DMS53 (cell line): ENCODE results near the gene SLC15A1.
"Not testable (repeated sequence)": the region's sequence is repeated elsewhere in the genome, so short reads cannot be mapped to it uniquely, and the experiment has no call there.

Source experiments
- DNase-seq: peaks from one replicate; lab custom pipeline; 2025; lab: John Stamatoyannopoulos, UW

SLC15A1 gene

DNA sequence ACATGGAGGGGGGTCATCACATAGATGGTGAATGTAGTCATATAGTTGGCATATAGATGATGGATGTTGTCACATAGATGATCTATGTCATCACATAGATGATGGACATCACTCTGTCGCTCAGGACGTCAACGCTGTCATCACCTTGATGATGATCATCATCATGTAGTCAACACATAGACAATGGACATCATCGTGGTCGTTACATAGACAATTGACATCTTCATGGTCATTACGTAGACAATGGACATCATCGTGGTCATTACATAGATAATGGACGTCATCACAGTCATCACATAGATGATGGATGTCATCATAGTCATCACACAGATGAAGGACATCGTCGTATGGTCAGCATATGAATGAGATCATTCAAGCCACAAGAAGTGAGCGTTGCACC is 28.6 kb upstream of the SLC15A1 start:
- no peak for DNase-seq

DNA sequence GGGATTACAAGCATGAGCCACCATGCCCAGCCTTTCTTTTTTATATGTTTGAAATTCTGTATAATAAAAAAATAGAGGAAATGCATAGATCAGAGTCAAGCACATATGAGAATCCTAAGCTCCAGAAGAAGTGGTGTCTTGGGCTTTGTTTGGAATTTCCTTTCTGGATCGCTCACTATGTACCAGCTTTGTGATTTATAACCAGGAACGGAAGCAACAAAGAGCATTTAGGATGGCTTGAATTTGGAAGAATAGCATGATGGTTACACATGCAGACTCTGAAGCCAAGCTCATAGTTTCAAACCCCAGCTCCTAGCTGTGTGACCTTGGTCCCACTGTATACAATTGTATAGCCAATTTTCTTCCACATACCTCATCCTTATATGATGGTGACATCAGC is 28.0 kb upstream of the SLC15A1 start:
- DNase-seq: no peak

DNA sequence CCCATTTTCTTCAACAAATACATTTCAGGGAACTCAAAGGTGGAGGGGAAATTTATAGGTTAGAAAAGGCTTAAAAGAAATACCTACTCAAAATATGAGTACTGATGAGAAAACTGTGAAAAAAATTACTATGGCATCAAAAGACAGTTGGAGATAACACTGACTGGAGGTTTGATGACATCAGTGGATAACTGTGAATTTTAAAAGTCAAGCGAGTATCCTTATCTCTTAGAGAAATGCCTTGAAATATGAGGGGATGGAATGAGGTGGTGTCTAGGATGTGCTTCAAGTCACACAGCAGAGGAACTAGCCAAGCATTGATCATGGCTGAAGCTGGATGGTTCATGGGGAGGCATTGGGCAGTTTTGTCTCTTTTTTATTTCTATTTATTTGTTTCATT is 27.2 kb upstream of the SLC15A1 start:
- no peak for DNase-seq

- no peak for DNase-seq
These were observed 26.3 kb upstream of the SLC15A1 start for GRCh38 chr13:98778749-98779148.

GRCh38 chr13:98776644-98777043 is 24.2 kb upstream of the SLC15A1 start:
- DNase-seq: no peak

- DNase-seq: no peak
These were observed 23.5 kb upstream of the SLC15A1 start for GRCh38 chr13:98775844-98776598.

DNA sequence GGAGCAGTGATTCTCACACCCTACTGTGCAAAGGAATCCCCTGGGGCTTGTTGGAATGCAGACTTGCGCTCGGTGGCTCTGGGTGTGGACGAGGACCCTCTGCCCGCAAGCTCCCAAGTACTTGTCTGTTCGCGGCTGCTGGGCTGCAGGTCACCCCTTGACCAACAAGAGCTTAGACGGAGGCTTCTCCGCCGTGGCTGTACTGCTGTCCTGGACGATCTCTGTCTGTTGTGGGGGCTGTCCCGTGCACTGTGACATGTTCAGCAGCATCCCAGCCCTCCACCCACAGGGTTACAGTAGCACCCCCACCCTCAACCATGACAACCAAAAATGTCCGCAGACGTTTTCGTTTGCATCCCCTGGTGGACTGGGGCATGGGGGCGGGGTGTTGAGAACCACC is 22.9 kb upstream of the SLC15A1 start:
- DNase-seq: no peak

DNA sequence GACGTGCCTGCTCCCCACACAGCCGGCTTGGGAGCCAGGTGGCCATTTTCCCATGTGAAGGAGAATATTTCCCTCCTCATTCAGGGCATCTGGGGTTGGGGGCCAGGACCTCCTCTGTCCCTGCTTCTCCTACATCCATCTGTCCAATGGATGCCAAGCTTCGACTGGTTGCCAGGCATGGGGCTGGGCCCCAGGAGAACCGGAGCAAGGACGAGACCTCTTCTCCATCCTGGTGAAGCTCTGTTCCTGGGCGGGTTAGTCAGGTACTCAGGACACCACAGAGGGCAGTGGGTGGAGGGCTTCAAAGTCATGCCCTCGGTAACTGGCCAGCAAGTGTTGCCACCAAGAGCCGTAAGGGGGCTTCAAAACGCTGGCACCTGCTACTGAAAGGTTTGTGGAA is 22.3 kb upstream of the SLC15A1 start:
- DNase-seq: no peak

- DNase-seq: no peak
These were observed 21.4 kb upstream of the SLC15A1 start for GRCh38 chr13:98773921-98774320.

DNA sequence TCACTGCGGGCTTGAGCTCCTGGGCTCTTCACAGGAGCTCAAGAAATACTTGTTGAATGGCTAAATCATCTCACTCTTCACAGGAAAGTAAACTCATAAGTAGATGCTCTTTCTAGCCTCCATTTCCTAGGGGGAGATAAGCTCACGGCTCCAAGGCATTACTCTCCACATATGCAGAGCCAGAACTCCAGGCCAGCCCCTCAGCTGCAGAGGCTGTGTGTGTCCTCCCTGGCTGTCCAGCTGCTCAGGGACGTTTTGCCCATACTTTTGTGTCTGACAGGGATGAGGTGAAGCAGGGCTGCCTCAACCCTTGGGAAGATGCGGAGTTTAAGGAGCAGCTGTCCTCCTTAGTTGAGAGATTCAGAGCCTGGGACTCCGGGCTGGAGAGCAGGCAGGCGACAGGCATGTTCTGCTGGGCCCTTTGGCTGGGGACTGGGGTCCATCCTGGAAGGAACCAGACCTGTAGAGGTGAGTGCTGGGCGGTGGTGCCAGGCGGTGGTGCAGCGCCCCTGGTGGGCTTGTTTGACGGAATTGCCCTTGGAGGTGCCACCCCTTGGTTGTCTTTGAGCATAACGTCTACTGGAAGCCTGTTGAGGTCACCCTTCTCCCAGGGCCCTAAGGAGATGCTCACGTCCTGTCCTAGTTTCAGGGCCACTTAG is 20.5 kb upstream of the SLC15A1 start:
- no peak for DNase-seq

DNA sequence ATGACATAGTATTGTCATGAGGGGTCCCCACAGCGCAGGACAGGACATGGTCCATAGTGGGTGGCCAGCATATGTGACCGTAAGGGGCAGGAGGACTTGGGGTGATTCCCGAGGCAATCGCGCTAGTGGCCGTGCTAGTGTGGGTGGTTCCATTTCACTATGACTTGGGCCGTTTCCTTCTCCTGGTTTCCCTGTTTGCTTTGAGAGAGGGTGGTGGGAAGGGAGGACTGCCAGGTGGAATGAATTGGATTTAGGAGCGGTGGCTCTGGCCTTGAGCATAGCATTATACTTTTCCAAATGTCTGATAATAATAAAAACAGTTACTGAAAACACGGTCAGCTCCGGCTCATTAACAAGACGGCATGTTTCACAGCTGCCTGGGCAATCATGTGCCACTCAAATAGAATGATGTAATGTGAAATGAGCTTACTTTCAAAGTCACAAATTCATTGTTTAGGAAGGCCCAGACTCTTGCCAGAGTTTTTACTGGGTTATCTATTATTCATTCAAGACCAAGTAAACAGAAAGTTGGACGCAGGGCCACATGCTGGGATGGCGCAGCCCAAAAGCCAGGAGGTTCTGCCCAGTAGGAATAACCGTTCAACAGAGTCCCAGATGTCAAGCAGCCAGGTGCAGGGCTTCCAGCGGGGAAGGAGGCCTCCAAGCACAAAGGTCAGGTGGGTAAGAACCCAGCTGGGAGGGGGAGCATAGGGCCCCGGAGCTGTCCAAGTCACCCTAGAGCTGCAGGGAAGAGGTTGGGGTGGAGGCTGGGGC is 19.6 kb upstream of the SLC15A1 start:
- DNase-seq: no peak

DNA sequence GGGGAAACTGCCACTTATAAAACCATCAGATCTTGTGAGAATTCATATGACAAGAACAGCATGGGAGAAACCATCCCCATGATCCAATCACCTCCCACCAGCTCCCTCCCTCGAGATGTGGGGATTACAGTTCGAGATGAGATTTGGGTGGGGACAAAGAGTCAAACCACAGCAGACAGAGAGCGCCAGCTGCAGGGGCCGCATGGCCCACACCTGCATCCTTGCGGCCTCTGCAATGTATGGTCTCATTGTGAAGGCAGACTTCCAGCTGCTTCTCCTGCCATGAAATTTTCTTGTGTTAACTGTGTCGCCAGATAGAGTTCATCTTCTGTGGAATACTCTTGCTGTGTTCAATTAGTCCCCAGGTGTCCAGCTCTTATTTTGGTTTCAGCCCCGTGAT is 17.3 kb upstream of the SLC15A1 start:
- no peak for DNase-seq

GRCh38 chr13:98768522-98768921 is 16.1 kb upstream of the SLC15A1 start:
- no peak for DNase-seq

DNA sequence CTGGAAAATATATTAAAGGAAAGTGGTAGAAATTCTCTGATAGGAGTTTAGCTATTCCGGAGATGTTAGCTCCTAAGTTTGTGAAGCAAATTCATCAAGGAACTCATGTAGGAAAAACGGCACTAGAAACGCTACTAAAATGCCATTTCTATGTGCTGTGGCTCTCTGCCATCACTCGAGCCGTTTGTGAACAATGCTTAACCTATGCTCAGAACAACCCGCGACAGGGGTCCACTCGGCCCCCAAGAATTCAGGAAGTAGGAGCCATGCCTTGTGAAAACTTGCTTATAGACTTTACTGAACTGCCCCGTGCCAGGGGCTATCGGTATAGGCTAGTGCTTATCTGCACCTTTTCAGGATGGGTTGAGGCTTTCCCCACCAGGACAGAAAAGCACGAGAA is 14.2 kb upstream of the SLC15A1 start:
- no peak for DNase-seq

GRCh38 chr13:98765996-98766519 is 13.6 kb upstream of the SLC15A1 start:
- peak; percentile 1 for DNase-seq

GRCh38 chr13:98761986-98762616 is 9.6 kb upstream of the SLC15A1 start:
- no peak for DNase-seq

GRCh38 chr13:98761126-98761985 is 8.9 kb upstream of the SLC15A1 start:
- no peak for DNase-seq

- DNase-seq: no peak
These were observed 3.3 kb upstream of the SLC15A1 start for GRCh38 chr13:98755729-98756128.

- DNase-seq: no peak
These were observed 2.6 kb upstream of the SLC15A1 start for GRCh38 chr13:98755116-98755515.

GRCh38 chr13:98754468-98754867 is 2.0 kb upstream of the SLC15A1 start:
- DNase-seq: not testable (repeated sequence)

DNA sequence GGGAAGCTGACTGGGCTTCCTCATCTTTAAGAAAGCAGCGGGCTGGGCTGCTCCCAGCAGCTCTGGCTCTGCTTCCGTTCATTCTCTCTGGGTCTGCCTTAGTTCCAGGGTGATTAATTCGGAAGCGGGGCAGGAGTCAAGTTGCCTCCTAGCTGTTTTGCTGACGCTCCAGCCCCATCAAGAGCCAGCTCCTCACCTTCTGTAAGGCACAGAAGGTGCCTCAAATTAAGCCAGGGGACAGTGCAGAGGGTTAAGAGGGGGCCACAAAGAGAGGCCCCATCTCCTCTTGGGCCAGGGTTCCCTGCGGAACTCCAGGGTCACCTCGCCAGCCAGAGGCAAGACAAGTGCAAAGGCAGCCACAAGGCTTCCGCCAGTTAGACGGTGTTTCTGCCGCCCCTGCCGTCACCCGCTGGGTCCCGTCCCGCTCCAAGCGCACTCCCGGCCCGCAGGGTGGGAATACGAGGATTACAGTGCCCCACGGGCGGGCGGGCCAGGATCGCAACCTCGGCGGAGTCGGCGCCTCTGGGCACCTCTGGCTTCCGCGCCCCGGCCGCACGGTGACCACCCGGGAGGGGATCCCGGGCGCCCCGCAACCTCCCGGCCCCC is 508 bp downstream of the SLC15A1 start:
- peak; percentile 27 for DNase-seq
